Measurements from ENCODE around the gene ZNF135.

DNA sequence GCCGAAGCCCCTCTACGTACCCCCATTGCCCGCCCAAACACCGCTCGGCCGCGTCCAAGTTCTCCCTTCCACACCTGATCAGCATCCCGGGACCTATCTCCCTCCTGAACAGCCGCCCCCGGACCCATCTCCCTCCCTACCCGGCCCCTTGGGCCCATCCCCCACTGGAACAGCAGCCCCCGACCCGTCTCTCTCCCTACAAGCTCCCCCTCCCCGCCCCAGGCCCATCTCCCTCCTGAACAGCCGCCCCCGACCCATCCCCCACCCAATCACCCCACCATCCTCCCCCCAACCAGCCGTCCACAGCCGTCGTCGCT lies 24.6 kb upstream of the ZNF135 start:
- TF ChIP-seq CTCF (IDR thresholded peaks at IDR 0.05) (no peak), POLR2A (IDR thresholded peaks at IDR 0.05) (no peak)

Data from right lobe of liver (tissue), 4 donors.